ENCODE data around the gene CCNQ. TPM values are rescaled to one million over a fixed set of nuclear protein-coding genes. Genes with fewer than 3 reads are reported as not detected.

Gene CCNQ
- total RNA-seq, 1 experiment from 2014 or later: 20.3 TPM

- DNase-seq (ENCODE audit: low read depth, low spot score): no peak
- CTCF ChIA-PET: no interaction called here
These were observed 40.5 kb upstream of the CCNQ start for GRCh38 chrX:153639177-153640044.

GRCh38 chrX:153638436-153639176, 39.7 kb upstream of the CCNQ start:
- peaks cover under 1 to 3% of the 10 kb centered on the region in 2 experiments; a peak in 1 of 4 replicates for H3K4me1 ChIP-seq (ENCODE audit: control insufficient read depth in 1 of 2, insufficient read depth in 2 of 2, low read length in 2 of 2)
- no peaks in the 10 kb centered on the region for H3K79me2 ChIP-seq (ENCODE audit: insufficient read depth, low read length)
- intact Hi-C loops (cut with micrococcal nuclease): no loop called here
- ChIA-PET RAD21 (ENCODE audit: low non-redundant PET in 1 of 2, low total read pairs in 2 of 2, uncharacterized antibody in 2 of 2, unreplicated experiment in 2 of 2) (no interaction called here), CTCF (no interaction called here), POLR2A (no interaction called here)
- no peak overlapping the region for H3K4me2 ChIP-seq (ENCODE audit: low read length)
- H3K27me3 ChIP-seq (ENCODE audit: insufficient read depth, low read length): no peaks in the 10 kb centered on the region
- no peaks in the 10 kb centered on the region for H3K9me3 ChIP-seq (ENCODE audit: control insufficient read depth in 1 of 2, insufficient read depth in 1 of 2, low read depth in 1 of 2, low read length in 2 of 2)
- no peak overlapping the region for H3K27ac ChIP-seq (ENCODE audit: low read depth, low read length)
- H3K4me3 ChIP-seq (replicated peaks in 1 of 2; ENCODE audit: low read depth in 1 of 2, low read length in 2 of 2): no peak overlapping the region
- DNase-seq (ENCODE audit: low read depth, low spot score) (no peak), ATAC-seq (no peak)
- H2AFZ ChIP-seq (ENCODE audit: low read depth, low read length, poor library complexity, severe bottlenecking): no peak overlapping the region
- no TSS peak for BruUV-seq (replicated peaks)
- H3K9me2 ChIP-seq (ENCODE audit: insufficient read depth): no peaks in the 10 kb centered on the region
- no peak overlapping the region for H3K9ac ChIP-seq (ENCODE audit: low read length)
- H3K36me3 ChIP-seq (ENCODE audit: control insufficient read depth in 1 of 2, insufficient read depth in 2 of 2, low read length in 2 of 2): no peaks in the 10 kb centered on the region
- H4K20me1 ChIP-seq (ENCODE audit: insufficient read depth): no peaks in the 10 kb centered on the region
- TF ChIP-seq ZBTB33 (IDR thresholded peaks at IDR 0.05; ENCODE audit: extremely low read depth, insufficient replicate concordance, low read length) (no peak), CBX3 (IDR thresholded peaks at IDR 0.05; ENCODE audit: low read depth) (no peak), MAX (IDR thresholded peaks at IDR 0.05) (no peak), ATF3 (IDR thresholded peaks at IDR 0.05) (no peak), SP1 (IDR thresholded peaks at IDR 0.05; ENCODE audit: low read depth) (no peak), EZH2phosphoT487 (IDR thresholded peaks at IDR 0.05; ENCODE audit: borderline replicate concordance) (no peak), EZH2 (IDR thresholded peaks at IDR 0.05) (no peak), TCF7L2 (IDR thresholded peaks at IDR 0.05; ENCODE audit: borderline replicate concordance, extremely low read depth, insufficient read depth, insufficient read length) (no peak)

More at GRCh38 chrX:153639177-153640044, 40.5 kb upstream of the CCNQ start:
- no peaks in the 10 kb centered on the region for H3K9me3 ChIP-seq (ENCODE audit: control insufficient read depth in 1 of 2, insufficient read depth in 1 of 2, low read depth in 1 of 2, low read length in 2 of 2)
- no peak overlapping the region for H3K27ac ChIP-seq (ENCODE audit: low read depth, low read length)
- H3K4me3 ChIP-seq (replicated peaks in 1 of 2; ENCODE audit: low read depth in 1 of 2, low read length in 2 of 2): no peak overlapping the region
- no peak overlapping the region for H3K9ac ChIP-seq (ENCODE audit: low read length)
- no peaks in the 10 kb centered on the region for H3K27me3 ChIP-seq (ENCODE audit: insufficient read depth, low read length)
- POLR2A ChIA-PET: no interaction called here
- no TSS peak for BruUV-seq (replicated peaks)
- no peaks in the 10 kb centered on the region for H3K79me2 ChIP-seq (ENCODE audit: insufficient read depth, low read length)
- RAD21 ChIA-PET (ENCODE audit: low non-redundant PET in 1 of 2, low total read pairs in 2 of 2, uncharacterized antibody in 2 of 2, unreplicated experiment in 2 of 2): no interaction called here
- no peaks in the 10 kb centered on the region for H3K36me3 ChIP-seq (ENCODE audit: control insufficient read depth in 1 of 2, insufficient read depth in 2 of 2, low read length in 2 of 2)
- no peak for ATAC-seq
- no peaks in the 10 kb centered on the region for H4K20me1 ChIP-seq (ENCODE audit: insufficient read depth)
- no peak overlapping the region for H2AFZ ChIP-seq (ENCODE audit: low read depth, low read length, poor library complexity, severe bottlenecking)
- no peak overlapping the region for H3K4me2 ChIP-seq (ENCODE audit: low read length)
- intact Hi-C loops (cut with micrococcal nuclease): no loop called here
- TF ChIP-seq ATF3 (IDR thresholded peaks at IDR 0.05) (no peak), EZH2 (IDR thresholded peaks at IDR 0.05) (no peak), SP1 (IDR thresholded peaks at IDR 0.05; ENCODE audit: low read depth) (no peak), CBX3 (IDR thresholded peaks at IDR 0.05; ENCODE audit: low read depth) (no peak), CEBPB (IDR thresholded peaks at IDR 0.05; ENCODE audit: low read depth) (no peak), SRF (IDR thresholded peaks at IDR 0.05; ENCODE audit: low read depth) (no peak), ELF1 (IDR thresholded peaks at IDR 0.05; ENCODE audit: borderline replicate concordance, low read depth) (no peak), FOSL1 (IDR thresholded peaks at IDR 0.05; ENCODE audit: low read depth) (no peak), EZH2phosphoT487 (IDR thresholded peaks at IDR 0.05; ENCODE audit: borderline replicate concordance) (no peak), POLR2AphosphoS5 (IDR thresholded peaks at IDR 0.05; ENCODE audit: low read depth, low read length) (no peak), POLR2A (IDR thresholded peaks at IDR 0.05; ENCODE audit: borderline replicate concordance, extremely low read depth, insufficient read depth, insufficient read length) (no peak)
- H3K4me1 ChIP-seq (ENCODE audit: control insufficient read depth in 1 of 2, insufficient read depth in 2 of 2, low read length in 2 of 2): peaks cover 3 to 7% of the 10 kb centered on the region in 2 experiments; a peak in 1 of 4 replicates
- no peaks in the 10 kb centered on the region for H3K9me2 ChIP-seq (ENCODE audit: insufficient read depth)
